K562 (cell line): ENCODE measurements around the gene CTDSPL. TPM values are rescaled to one million over a fixed set of nuclear protein-coding genes. Genes with fewer than 3 reads are reported as not detected.

Experiments used
- ARID1B ChIP-seq: fragments of 450-650 bp; IDR thresholded peaks from 2 replicates; pipeline ENCODE4 v1.6.1; 2016; ENCODE audit warnings: antibody characterized with exemption, mild to moderate bottlenecking, inconsistent platforms
- CBFB ChIP-seq: sonication (generic); formaldehyde crosslinking; IDR thresholded peaks from 2 replicates; pipeline ENCODE4 v1.4.0; 2020; ENCODE audit warnings: mild to moderate bottlenecking, missing genetic modification reagents
- DNMT1 ChIP-seq: fragments of 450-650 bp; IDR thresholded peaks from 2 replicates; pipeline ENCODE4 v1.6.1; 2016; ENCODE audit warnings: antibody characterized with exemption, mild to moderate bottlenecking
- FUS ChIP-seq: fragments of 200-400 bp; formaldehyde crosslinking; optimal IDR thresholded peaks from 2 replicates; pipeline ENCODE3; 2017; ENCODE audit warnings: low read depth, low read length
- GABPA ChIP-seq: fragments of 200-800 bp; sonication (Bioruptor generic); conservative IDR thresholded peaks from 2 replicates; pipeline ENCODE4 v1.6.1; 2016; ENCODE audit warnings: low read depth, missing genetic modification characterization, missing compliant biosample characterization
- GTF2A2 ChIP-seq: IDR thresholded peaks from 2 replicates; pipeline ENCODE4 v1.6.1; 2016; ENCODE audit warnings: mild to moderate bottlenecking, missing genetic modification characterization, missing compliant biosample characterization
- HDAC3 ChIP-seq: fragments of 450-650 bp; IDR thresholded peaks from 2 replicates; pipeline ENCODE4 v1.6.1; 2018; ENCODE audit warnings: borderline replicate concordance, mild to moderate bottlenecking, moderate library complexity; ENCODE audit not compliant: partially characterized antibody
- MCM3 ChIP-seq: fragments of 450-650 bp; IDR thresholded peaks from 2 replicates; pipeline ENCODE4 v1.6.1; 2016
- NR3C1 ChIP-seq: sonication (generic); formaldehyde crosslinking; IDR thresholded peaks from 2 replicates; pipeline ENCODE4 v1.8.1; 2022; ENCODE audit warnings: missing genetic modification reagents
- POLR2G ChIP-seq: fragments of 200-400 bp; formaldehyde crosslinking; IDR thresholded peaks from 2 replicates; pipeline ENCODE4 v1.6.1; 2017; ENCODE audit warnings: low read depth, mild to moderate bottlenecking, antibody characterized with exemption, low read length, moderate library complexity
- PTTG1 ChIP-seq: fragments of 450-650 bp; IDR thresholded peaks from 2 replicates; pipeline ENCODE4 v1.6.1; 2016; ENCODE audit warnings: low read depth, mild to moderate bottlenecking, missing genetic modification characterization, missing compliant biosample characterization
- RBM25 ChIP-seq: fragments of 200-400 bp; formaldehyde crosslinking; IDR thresholded peaks from 2 replicates; pipeline ENCODE4 v1.6.1; 2018; ENCODE audit warnings: low read length, low read depth, moderate library complexity; ENCODE audit not compliant: severe bottlenecking
- TEAD1 ChIP-seq, 2 experiments: fragments of 450-650 bp in 1 of 2; sonication (generic) in 1 of 2; formaldehyde crosslinking; IDR thresholded peaks; 2 replicates each; pipeline versions ENCODE4 v1.4.0 to v1.8.0; 2020 to 2022; ENCODE audit warnings: mild to moderate bottlenecking in 2 of 2, missing genetic modification reagents in 1 of 2
- TRIM24 ChIP-seq, 2 experiments: fragments of 450-650 bp; IDR thresholded peaks; 2 replicates each; pipeline ENCODE4 v1.6.1; 2016
- YY1 ChIP-seq, 3 experiments: IDR thresholded peaks; 2 replicates each; pipeline ENCODE4 v1.6.1; 2011; ENCODE audit warnings: low read length in 2 of 3, mild to moderate bottlenecking in 2 of 3, moderate library complexity in 2 of 3, borderline replicate concordance in 1 of 3, control low read depth in 1 of 3, low read depth in 1 of 3; ENCODE audit not compliant: insufficient read depth in 3 of 3, insufficient replicate concordance in 2 of 3, control insufficient read depth in 1 of 3, insufficient read length in 1 of 3; ENCODE audit errors: extremely low read depth in 1 of 3
- ZBTB34 ChIP-seq: fragments of 250-450 bp; sonication (Bioruptor Pico); IDR thresholded peaks from 2 replicates; pipeline ENCODE4 v1.8.0; 2021; ENCODE audit warnings: mild to moderate bottlenecking, moderate library complexity
- ZBTB7A ChIP-seq: IDR thresholded peaks from 2 replicates; pipeline ENCODE4 v1.6.1; 2011; ENCODE audit warnings: low read depth, mild to moderate bottlenecking, low read length, moderate library complexity, borderline replicate concordance; ENCODE audit not compliant: control insufficient read depth
- ZNF146 ChIP-seq: IDR thresholded peaks from one replicate; pipeline ENCODE4 v1.6.1; 2018; ENCODE audit warnings: missing compliant biosample characterization; ENCODE audit not compliant: unreplicated experiment
- ZNF57 ChIP-seq: fragments of 450-650 bp; formaldehyde crosslinking; IDR thresholded peaks from 2 replicates; pipeline ENCODE4 v1.4.0; 2020; ENCODE audit warnings: mild to moderate bottlenecking, moderate library complexity
- ZNF696 ChIP-seq: fragments of 250-450 bp; sonication (Bioruptor Pico); conservative IDR thresholded peaks from 2 replicates; pipeline ENCODE4 v1.4.0; 2020; ENCODE audit warnings: mild to moderate bottlenecking, moderate library complexity
- ZNF717 ChIP-seq: fragments of 250-450 bp; sonication (Bioruptor Pico); IDR thresholded peaks from 2 replicates; pipeline ENCODE4 v1.5.0; 2021
- ZNF76 ChIP-seq: fragments of 250-450 bp; sonication (Bioruptor Pico); IDR thresholded peaks from 2 replicates; pipeline ENCODE4 v1.4.0; 2020; ENCODE audit warnings: mild to moderate bottlenecking, moderate library complexity, borderline replicate concordance
- ZNF79 ChIP-seq: fragments of 250-450 bp; sonication (Bioruptor Pico); IDR thresholded peaks from 2 replicates; pipeline ENCODE4 v1.4.0; 2020; ENCODE audit warnings: low read depth, mild to moderate bottlenecking, moderate library complexity
- polyA plus RNA-seq, 8 experiments: library from polyadenylated mRNA; depleted of rRNA in 4 of 8; stranded (reverse) in 5 of 8; unstranded in 3 of 8; fragments of >200 nt; fragmentation: Nextera tagmentation in 2 of 8; fragmentation: Illumina TruSeq in 1 of 8; extraction: Ambion mirVana in 2 of 8; extraction: Trizol in 1 of 8; gene quantifications; 2 replicates each; pipeline versions ENCODE4 v1.2.1 to v1.2.3, GENCODE V29; 2011 to 2014; ENCODE audit warnings: inconsistent platforms in 1 of 8, missing spikeins in 1 of 8
- total RNA-seq, 7 experiments: library from RNA; depleted of rRNA in 6 of 7; stranded (reverse); fragments of >200 nt in 6 of 7; fragmentation: Illumina TruSeq in 2 of 7; extraction: Trizol in 2 of 7; gene quantifications; 2 replicates each; pipeline versions ENCODE4 v1.2.1 to v1.2.3, GENCODE V29; 2011 to 2021; ENCODE audit warnings: low replicate concordance in 1 of 7
- TF ChIP-seq, protein P1 (sequence below): fragments of 250-450 bp; sonication (Bioruptor Pico); IDR thresholded peaks from 2 replicates; pipeline ENCODE4 v1.5.0; 2021
- TF ChIP-seq, protein P2 (sequence below): sonication (generic); IDR thresholded peaks from 2 replicates; pipeline ENCODE4 v1.6.1; 2016

Gene CTDSPL
- total and polyA plus RNA-seq, 9 of the 15 experiments (the other 6 are each of a cell fraction or from before 2014, with no cell fraction given) = 5.1 to 19.3 (median 11.3) TPM

- no peak for TF ChIP-seq ZNF717 (CRISPR knock-in tag)
- TF ChIP-seq ZBTB34 (CRISPR knock-in tag) = no peak
- TF ChIP-seq ZNF76 (CRISPR knock-in tag) = peak; percentile 66; the same call in 1 of the 2 replicates
- peak; percentile 93 for TF ChIP-seq GABPA
- no peak for TF ChIP-seq DNMT1
- TF ChIP-seq TEAD1 (CRISPR knock-in tag; IDR thresholded peaks at IDR 0.05) = peak in 1 of 2 experiments; percentile 7; a peak in 1 of 4 replicates
- peak; percentile 100 for TF ChIP-seq POLR2G
- TF ChIP-seq, protein P1, sequence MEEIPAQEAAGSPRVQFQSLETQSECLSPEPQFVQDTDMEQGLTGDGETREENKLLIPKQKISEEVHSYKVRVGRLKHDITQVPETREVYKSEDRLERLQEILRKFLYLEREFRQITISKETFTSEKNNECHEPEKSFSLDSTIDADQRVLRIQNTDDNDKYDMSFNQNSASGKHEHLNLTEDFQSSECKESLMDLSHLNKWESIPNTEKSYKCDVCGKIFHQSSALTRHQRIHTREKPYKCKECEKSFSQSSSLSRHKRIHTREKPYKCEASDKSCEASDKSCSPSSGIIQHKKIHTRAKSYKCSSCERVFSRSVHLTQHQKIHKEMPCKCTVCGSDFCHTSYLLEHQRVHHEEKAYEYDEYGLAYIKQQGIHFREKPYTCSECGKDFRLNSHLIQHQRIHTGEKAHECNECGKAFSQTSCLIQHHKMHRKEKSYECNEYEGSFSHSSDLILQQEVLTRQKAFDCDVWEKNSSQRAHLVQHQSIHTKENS (CRISPR knock-in tag) = 0 out of 2 replicates have a peak, but pooled peaks have one; percentile 15
- TF ChIP-seq TRIM24 (IDR thresholded peaks at IDR 0.05) = peak; percentile 18 to 93; a peak in 2 of 4 replicates
- no peak for TF ChIP-seq ZNF146 (CRISPR knock-in tag)
- TF ChIP-seq, protein P2, sequence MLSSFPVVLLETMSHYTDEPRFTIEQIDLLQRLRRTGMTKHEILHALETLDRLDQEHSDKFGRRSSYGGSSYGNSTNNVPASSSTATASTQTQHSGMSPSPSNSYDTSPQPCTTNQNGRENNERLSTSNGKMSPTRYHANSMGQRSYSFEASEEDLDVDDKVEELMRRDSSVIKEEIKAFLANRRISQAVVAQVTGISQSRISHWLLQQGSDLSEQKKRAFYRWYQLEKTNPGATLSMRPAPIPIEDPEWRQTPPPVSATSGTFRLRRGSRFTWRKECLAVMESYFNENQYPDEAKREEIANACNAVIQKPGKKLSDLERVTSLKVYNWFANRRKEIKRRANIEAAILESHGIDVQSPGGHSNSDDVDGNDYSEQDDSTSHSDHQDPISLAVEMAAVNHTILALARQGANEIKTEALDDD = no peak
- no peak for TF ChIP-seq CBFB (CRISPR knock-in tag)
- no peak for TF ChIP-seq MCM3
- no peak for TF ChIP-seq ZNF57
- TF ChIP-seq GTF2A2 (tag) = peak; percentile 44; the same call in 1 of the 2 replicates
- peak; percentile 72 for TF ChIP-seq ARID1B
- TF ChIP-seq YY1 (IDR thresholded peaks at IDR 0.05; ENCODE audit: borderline replicate concordance in 1 of 3, control insufficient read depth in 1 of 3, extremely low read depth in 1 of 3, insufficient read depth in 3 of 3, insufficient read length in 1 of 3, insufficient replicate concordance in 2 of 3, low read depth in 1 of 3, low read length in 2 of 3) = peak in 2 of 3 experiments; percentile 47 to 61
- no peak for TF ChIP-seq PTTG1 (tag)
- no peak for TF ChIP-seq ZNF696 (CRISPR knock-in tag)
- no peak for TF ChIP-seq FUS
- TF ChIP-seq HDAC3 = no peak
- no peak for TF ChIP-seq RBM25
- no peak for TF ChIP-seq NR3C1
- 0 out of 2 replicates have a peak, but pooled peaks have one; percentile 36 for TF ChIP-seq ZNF79
- peak; percentile 71 for TF ChIP-seq ZBTB7A
Observed at GRCh38 chr3:37993820-37994638, 132.3 kb downstream of the CTDSPL start (continued).
